ENCODE measurements around the gene WHRN. TPM values are rescaled to one million over a fixed set of nuclear protein-coding genes. Genes with fewer than 3 reads are reported as not detected.
A peak's percentile ranks its signal among the peaks of the same experiment; 100 is the strongest.

The WHRN gene
- total and polyA plus RNA-seq, 2 of the 8 experiments (the other 6 are each of a cell fraction or from before 2014, with no cell fraction given) = 4.4 to 7.7 TPM

DNA sequence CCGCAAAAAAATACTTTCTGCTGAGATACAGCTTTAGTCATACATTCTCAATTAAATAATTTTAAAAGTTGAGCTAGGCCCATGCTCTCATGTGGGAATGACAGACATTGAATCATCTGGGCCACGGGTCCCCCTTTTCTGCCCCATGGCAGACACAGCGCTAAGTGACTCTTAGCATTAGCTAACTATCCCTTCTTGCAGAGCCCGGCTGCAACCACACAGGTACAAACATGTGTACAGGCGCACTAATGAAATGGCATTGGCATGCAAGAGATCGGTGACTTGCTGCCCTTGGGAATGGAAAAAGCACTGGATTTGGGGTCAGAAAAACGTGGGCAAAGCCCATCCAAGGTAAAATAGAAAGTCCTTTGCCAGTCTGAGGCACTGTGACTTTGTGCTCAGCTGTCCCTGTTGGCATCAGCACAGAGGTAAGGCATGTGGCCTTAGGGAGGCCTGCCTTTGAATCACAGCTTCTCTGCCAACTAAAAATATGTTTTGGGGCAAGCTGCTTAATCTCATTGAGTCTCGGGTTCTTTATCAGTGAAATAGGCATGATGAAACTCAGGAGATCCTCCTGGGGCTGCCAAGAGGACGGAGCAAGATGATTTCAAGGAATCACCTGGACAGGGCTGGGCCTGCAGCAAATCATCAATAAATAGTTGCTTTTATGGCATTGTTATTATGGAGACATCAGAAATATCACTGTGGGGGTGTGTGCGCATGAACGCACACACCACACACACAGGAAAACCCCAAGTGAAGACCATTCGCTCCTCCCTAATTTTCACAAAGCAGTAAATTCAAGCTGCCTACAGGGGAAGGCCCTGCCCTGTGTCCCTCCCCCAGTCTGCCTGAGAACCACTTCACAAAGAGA, 54.2 kb downstream of the WHRN start:
- H3K23ac ChIP-seq (ENCODE audit: insufficient read length) = no peak overlapping the region
- H4K5ac ChIP-seq (ENCODE audit: insufficient read length, low read depth, low read length) = no peak overlapping the region
- no peak overlapping the region for H2AFZ ChIP-seq (ENCODE audit: low read length)
- no peak overlapping the region for H2BK120ac ChIP-seq (replicated peaks; ENCODE audit: low read depth, low read length)
- no peaks in the 10 kb centered on the region for H3K9me3 ChIP-seq (ENCODE audit: insufficient read depth in 2 of 2, low read depth in 1 of 2, low read length in 1 of 2)
- H2BK20ac ChIP-seq (ENCODE audit: low read length) = no peak overlapping the region
- FAIRE-seq (no peak), DNase-seq (ENCODE audit: low read depth in 1 of 2, low spot score in 2 of 2) (no peak)
- no peak overlapping the region for H4K91ac ChIP-seq (replicated peaks; ENCODE audit: insufficient read length, low read length)
- H3K14ac ChIP-seq (ENCODE audit: insufficient read length) = no peak overlapping the region
- H2BK15ac ChIP-seq (ENCODE audit: low read length) = no peak overlapping the region
- no peaks in the 10 kb centered on the region for H3K79me1 ChIP-seq (ENCODE audit: low read depth, low read length)
- H3K9ac ChIP-seq (replicated peaks in 1 of 4; ENCODE audit: extremely low read depth in 1 of 4, low read depth in 3 of 4, low read length in 3 of 4) = peak overlapping the region in 1 of 4 experiments; percentile 10; a peak in 1 of 7 replicates
- H3K23me2 ChIP-seq (ENCODE audit: low read depth, low read length) = no peaks in the 10 kb centered on the region; the same call in 1 of the 2 replicates
- ChIA-PET POLR2A (ENCODE audit: partially characterized antibody) (interaction anchor here (1.2 to 2.3 kb wide), 4 partner anchors 16 to 136 kb away, joined by 3 to 7 read pairs (median 4); partner anchors contain the start of gene ATP6V1G1), CTCF (ENCODE audit: partially characterized antibody) (interaction anchor here (0.7 to 3.2 kb wide), 13 partner anchors 11 to 204 kb away, joined by 3 to 29 read pairs (median 4); no protein-coding TSS in a partner anchor)
- no peak overlapping the region for H3K27ac ChIP-seq (ENCODE audit: low read depth, low read length)
- no peak overlapping the region for H3K56ac ChIP-seq (replicated peaks; ENCODE audit: insufficient read length, low read depth, low read length)
- no peaks in the 10 kb centered on the region for H3K36me3 ChIP-seq (ENCODE audit: control insufficient read depth in 2 of 4, insufficient read depth in 4 of 4, low read length in 3 of 4)
- H2BK12ac ChIP-seq (ENCODE audit: low read depth, low read length) = no peak overlapping the region; the same call in 1 of the 2 replicates
- H3K18ac ChIP-seq (ENCODE audit: extremely low read depth, low read length) = no peak overlapping the region
- WGBS, 2 experiments (ENCODE audit: extremely low coverage in 1 of 2, insufficient coverage in 1 of 2, insufficient read length in 1 of 2, insufficient replicate concordance in 2 of 2, low coverage in 1 of 2, low lambda C conversion rate in 2 of 2, missing lambda C conversion rate in 1 of 2) = 81% methylated on average over 12 of the region's 12 CpGs; no CpG with 5 or more reads in 1 of the 2 experiments
- H2BK5ac ChIP-seq (ENCODE audit: low read depth, low read length) = no peak overlapping the region
- no peak overlapping the region for H2AK5ac ChIP-seq (ENCODE audit: low read depth, low read length)
- no peaks in the 10 kb centered on the region for H3K27me3 ChIP-seq (replicated peaks in 1 of 4; ENCODE audit: control insufficient read depth in 3 of 4, extremely low read depth in 1 of 4, insufficient read depth in 3 of 4, low read length in 3 of 4)
- H3K4me3 ChIP-seq (ENCODE audit: extremely low read depth in 1 of 4, insufficient read depth in 2 of 4, low read depth in 3 of 4, low read length in 4 of 4) = no peak overlapping the region
- H4K20me1 ChIP-seq (replicated peaks in 1 of 2; ENCODE audit: control insufficient read depth in 1 of 2, insufficient read depth in 2 of 2, low read length in 2 of 2) = peaks cover 0 to 1% of the 10 kb centered on the region in 2 experiments
- H3K4me1 ChIP-seq (replicated peaks in 1 of 4; ENCODE audit: control insufficient read depth in 3 of 4, insufficient read depth in 4 of 4, low read length in 3 of 4) = peaks cover 1 to 6% (median 4%) of the 10 kb centered on the region in 4 experiments; a peak in 3 of 7 replicates
- H4K8ac ChIP-seq (ENCODE audit: extremely low read depth, insufficient read depth, low read length) = peak overlapping the region; percentile 78; the same call in 1 of the 2 replicates
- no peak overlapping the region for H3K4me2 ChIP-seq (ENCODE audit: insufficient read depth in 1 of 2, low read depth in 2 of 2, low read length in 2 of 2)
- H3K4ac ChIP-seq (replicated peaks; ENCODE audit: insufficient read length, low read depth, low read length) = no peak overlapping the region
- no peaks in the 10 kb centered on the region for H3K79me2 ChIP-seq (ENCODE audit: control insufficient read depth in 1 of 2, insufficient read depth in 2 of 2, low read length in 2 of 2)
- TF ChIP-seq, protein P1, sequence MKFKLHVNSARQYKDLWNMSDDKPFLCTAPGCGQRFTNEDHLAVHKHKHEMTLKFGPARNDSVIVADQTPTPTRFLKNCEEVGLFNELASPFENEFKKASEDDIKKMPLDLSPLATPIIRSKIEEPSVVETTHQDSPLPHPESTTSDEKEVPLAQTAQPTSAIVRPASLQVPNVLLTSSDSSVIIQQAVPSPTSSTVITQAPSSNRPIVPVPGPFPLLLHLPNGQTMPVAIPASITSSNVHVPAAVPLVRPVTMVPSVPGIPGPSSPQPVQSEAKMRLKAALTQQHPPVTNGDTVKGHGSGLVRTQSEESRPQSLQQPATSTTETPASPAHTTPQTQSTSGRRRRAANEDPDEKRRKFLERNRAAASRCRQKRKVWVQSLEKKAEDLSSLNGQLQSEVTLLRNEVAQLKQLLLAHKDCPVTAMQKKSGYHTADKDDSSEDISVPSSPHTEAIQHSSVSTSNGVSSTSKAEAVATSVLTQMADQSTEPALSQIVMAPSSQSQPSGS (IDR thresholded peaks at IDR 0.05; ENCODE audit: low read length) = no peak
- TF ChIP-seq TBP (IDR thresholded peaks at IDR 0.05; ENCODE audit: low read depth, low read length) (no peak), EZH2 (IDR thresholded peaks at IDR 0.05; ENCODE audit: low read depth, low read length, severe bottlenecking) (no peak), CHD2 (IDR thresholded peaks at IDR 0.05; ENCODE audit: low read length) (no peak), SP4 (IDR thresholded peaks at IDR 0.05; ENCODE audit: low read length) (no peak)
- TF ChIP-seq, protein P2, sequence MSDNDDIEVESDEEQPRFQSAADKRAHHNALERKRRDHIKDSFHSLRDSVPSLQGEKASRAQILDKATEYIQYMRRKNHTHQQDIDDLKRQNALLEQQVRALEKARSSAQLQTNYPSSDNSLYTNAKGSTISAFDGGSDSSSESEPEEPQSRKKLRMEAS (IDR thresholded peaks at IDR 0.05) = no peak

Measured in H1 (cell line).